Activated CD8-positive, alpha-beta memory T cell treated with anti-CD3 and anti-CD28 coated beads, Interleukin-2, amount 50 U/mL, for 24 hours (primary cell): Measurements from ENCODE around the gene XPO6.

Source experiments
- DNase-seq: peaks from one replicate; pipeline ENCODE4 v3.0.0-alpha.2; 2020; ENCODE audit errors: extremely low read depth

The XPO6 gene

DNA sequence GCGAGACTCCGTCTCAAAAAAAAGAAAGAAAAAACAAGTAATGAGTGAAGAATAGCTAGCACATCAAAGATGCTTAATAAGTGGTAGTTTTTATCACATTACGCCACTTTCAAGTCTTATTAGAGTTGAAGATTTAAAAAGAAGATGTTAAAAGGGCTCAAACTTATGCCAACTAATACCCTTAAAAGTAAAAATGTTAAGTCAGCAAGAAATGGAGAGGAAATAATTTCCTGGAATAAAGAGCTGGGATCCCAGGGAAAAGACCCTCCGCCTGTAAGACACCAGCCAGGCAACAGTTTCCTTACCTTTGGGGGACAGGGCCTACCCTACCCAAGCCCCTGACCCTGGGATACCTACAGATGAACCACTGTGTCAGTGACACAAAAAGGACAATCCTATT lies 3.6 kb downstream of the XPO6 start:
- no peak for DNase-seq

DNA sequence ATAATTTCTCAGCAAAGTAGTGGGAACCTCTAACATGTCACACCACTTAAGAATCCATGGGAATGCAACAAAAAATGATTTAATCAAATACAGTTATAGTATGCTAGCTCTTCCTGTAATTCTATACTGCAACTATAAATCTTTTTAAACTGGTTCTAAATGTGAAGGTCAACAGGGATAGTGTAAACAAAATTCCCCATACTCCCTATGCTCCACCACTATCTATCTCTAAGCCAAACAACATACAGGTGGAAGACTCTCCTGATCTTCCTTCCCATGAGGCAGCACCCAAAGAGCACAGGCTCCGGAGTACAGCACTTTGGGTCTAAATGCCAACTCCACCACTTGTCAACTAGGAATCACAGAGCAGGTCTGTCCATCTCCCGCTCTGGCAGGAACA lies 4.4 kb downstream of the XPO6 start:
- no peak for DNase-seq

DNA sequence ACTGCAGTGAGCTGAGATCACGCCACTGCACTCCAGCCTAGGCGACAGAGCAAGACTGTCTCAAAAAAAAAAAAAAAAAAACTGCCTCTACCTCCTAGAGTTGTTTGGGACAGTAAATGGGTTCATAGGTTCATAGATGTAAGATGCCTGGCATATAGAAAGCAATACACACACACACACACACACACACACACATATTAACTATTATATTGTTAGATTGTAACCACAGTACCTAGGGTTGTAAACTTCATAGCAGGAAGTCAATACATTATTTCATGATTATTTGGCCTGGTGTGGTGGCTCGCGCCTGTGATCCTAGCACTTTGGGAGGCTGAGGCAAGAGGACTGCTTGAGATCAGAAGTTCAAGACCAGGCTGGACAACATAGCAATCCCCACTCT lies 5.8 kb downstream of the XPO6 start:
- DNase-seq = no peak

DNA sequence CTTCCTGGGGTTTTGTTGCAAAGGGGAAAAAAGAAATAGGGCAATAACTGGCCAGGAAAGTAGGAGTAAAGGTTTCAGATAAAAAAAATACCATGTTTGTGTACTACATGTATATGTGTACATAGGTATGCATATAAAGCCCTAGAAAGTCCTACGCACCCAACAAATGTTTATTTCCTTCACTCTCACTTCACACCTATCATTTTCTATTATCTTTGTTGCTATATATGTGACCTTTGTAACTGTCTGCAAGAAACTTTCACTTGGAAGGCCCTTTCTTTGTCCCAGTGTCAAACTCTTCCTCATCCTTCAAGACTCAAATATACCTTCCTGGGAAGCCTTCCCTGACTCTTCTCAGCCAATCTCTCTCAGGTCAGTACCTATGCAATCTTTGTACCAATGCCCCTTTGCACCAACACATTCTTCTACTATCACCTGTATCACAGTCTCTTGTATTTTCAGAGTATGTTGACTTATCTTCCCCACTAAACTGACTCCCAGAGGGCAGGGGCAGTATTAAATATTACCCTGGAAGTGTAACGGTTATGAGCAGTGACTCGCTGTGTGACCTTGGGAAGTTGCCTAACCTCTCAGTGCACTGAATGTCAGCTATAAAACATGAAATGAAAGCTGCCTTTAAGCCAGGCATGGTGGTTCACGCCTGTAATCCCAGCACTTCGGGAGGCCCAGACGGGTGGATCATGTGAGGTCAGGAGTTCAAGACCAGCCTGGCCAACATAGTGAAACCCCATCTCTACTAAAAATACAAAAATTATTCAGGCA lies 6.5 kb downstream of the XPO6 start:
- DNase-seq = no peak

DNA sequence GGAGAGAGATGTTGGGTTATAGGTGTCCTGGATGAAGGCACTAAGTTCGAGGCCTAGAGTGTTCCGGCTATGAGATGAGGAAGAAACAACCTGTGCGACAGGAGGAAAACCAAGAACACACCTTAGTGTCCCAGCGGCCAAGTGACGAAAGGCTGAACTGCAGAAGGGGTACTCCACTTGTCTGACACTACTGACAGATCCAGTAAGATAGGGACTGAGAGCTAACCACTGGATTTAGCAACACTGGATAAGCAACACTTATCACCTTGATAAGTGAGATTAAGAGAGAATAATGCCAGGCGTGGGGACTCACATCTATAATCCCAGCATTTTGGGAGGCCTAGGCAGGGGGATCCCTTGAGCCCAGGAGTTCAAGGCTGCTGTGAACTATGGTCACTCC lies 7.1 kb downstream of the XPO6 start:
- no peak for DNase-seq

DNA sequence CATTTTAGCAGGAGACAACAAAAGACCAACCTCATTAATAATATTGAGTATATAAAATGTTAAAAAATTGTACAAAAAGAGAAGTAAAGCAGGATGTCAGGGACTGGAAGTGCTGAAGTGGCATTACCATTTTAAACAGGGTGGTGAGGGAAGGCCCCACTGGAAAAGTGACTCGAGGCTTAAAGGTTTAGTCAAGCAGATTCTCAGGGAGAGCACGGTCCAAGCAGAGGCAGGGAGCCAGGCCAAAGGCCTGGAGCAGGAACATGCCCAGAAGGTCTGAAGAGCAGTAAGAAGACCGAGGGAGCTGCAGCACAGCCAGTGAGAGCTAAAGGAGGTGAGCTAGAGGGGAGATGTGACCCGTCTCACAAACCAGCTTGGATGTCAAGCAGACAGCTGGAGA lies 7.6 kb downstream of the XPO6 start:
- DNase-seq = no peak

DNA sequence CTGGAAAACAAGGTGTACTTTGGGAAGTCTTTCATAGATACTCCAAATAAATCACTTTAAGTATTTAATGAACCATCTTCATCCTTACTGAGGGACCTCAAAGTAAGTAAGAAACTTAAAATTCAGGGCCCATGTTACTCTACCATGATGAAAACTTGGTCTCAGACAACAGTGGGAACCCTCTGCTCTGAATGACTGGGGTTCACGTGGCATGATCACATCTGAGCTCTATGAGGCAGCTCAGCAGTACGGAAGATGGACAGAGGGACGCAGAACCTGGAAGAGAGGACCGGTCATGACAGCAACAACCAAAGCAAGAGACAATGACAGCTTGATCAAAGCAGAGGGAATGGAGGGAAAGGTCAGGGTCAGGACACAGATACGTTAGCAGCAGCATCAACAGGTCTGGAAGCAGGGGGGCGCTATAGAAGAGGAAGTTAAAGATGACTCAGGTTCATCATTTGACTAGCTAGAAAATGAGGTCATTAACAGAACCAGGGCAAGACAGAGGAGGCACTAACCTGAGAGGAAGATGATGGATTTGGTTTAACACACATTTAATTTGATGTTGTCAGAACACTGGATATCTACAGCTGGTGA lies 9.5 kb downstream of the XPO6 start:
- DNase-seq = no peak

DNA sequence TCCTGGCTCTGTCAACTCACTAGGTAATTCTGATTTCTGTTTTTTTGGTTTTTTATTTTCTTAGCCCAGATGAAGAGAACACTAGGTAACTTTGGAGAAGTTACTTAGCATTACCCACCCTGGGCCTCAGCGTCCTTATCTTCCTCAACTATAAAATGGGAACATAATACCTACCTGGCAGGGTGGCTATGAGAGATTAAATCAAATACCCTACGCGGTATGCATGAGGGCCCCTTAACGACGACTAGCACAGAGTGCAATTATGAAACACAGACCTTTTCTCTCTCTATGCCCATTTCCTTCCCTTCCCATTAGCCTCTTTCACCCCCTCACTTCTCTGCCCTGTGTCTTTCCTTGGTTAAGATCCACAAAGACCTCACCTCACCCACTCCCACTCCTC lies 11.1 kb downstream of the XPO6 start:
- no peak for DNase-seq

DNA sequence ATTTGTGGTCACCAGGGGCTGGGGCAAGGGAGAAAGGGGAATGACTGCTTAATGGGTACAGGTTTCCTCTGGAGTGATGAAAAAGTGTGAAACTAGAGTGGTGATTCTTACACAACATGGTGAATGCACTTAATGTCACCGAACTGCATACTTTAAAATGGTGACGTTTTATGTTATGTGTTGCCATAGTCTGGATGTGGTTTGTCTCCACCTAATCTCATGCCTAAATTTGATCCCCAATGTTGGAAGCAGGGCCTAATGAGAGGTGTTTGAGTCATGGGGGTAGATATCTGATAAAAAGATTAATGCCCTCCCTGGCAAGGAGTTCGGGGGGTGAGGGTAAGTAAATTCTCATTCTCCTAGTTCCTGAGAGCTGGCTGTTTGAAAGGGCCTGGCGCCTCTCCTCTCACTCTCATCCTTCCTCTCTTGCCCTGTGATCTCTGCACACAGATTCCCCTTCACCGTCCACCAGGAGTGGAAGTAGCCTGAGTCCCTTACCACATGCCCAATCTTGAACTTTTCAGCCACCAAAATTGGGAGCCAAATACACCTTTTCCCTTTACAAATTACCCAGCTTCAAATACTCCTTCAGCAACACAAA lies 15.3 kb downstream of the XPO6 start:
- no peak for DNase-seq

DNA sequence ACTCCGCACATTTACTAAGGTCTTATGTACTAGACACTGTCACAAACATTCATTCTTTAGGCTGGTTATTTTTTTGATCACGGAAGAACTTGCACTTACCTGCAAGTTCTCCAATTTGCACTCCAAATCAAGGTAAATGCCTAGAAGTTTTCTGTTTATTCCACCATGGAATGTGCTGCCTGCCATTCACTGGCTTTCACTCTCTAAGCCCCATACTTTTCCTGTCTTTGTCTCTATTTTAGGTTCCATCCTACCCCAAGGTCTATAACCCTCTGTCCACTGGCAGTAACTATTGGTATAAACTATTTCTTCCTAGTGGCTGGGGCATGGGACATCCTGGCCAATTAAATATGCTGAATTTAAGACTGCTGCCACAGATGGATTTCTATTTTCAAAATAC lies 15.9 kb downstream of the XPO6 start:
- no peak for DNase-seq

DNA sequence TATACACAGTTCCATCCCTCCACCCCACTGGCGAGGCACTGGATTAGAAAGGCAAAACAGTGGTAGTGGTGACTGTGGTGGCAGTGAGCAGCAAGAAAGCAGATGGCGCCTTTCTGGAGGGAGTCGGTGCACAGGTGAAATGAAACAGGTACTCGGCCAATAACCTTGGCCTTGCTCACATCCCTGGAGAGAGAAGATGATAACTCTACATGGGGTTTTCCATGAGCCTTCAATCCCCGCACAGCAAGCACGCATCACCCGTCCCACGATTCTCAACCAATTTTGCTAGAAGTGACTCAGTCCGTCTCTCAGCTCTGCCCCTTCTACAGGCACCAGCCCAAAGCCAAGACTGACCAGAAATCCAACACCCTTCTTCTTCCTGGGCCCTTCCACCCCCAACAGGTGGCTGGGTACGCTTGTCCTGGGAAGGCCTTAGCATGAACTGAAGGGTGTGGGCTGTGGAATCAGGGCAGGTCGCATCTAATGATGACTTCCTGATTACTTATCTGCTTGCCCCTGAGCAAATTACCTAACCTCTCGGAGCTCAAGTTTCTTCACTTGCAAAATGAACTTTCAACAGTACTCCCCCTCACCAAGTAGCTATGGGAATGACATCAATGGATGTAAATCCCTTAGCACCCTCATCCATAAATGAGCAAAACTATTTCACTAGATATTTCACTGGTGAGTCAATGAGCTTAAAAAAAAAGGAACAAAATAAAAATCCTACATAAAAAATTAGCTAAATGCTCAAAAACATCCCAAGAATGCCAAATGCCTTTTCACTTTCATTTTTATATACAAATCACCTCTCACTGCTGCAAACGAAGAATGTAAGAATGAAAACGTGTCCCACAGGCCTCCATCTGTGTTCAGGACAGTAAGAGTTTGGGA lies 18.0 kb downstream of the XPO6 start:
- no peak for DNase-seq

DNA sequence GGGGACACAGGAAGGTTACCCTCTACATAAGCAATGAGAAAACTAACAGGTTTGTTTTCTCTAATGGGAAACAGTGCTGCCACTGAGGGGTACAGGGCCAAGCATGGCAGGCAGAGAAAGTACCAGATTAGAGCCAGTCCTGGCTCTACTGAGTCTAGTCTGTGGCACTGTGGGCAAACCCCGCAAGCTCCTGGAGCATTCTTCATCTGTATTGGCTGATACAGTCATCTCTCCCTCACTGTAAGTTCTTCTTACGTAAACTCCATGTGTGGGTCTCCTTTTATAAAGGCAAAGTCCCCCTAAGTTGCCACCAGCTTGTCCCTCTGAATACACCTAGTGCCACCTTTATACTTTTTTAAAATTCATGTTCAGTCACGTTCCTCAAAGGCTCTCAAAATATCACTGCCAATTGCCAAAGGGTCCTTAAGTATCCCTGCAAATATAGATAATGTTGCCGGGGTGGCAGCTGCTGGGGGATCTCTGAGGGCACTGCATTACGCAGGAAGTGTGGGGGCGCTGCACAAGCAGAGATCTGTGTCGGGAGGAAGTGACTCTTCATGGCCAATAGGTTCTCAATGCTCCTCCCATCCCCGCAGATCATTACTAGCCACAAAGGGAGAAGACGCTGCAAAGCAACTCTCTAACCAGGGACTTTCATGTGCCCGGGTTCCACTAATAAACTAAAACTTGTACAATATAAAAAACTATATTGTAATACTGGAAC lies 18.8 kb downstream of the XPO6 start:
- DNase-seq = no peak

DNA sequence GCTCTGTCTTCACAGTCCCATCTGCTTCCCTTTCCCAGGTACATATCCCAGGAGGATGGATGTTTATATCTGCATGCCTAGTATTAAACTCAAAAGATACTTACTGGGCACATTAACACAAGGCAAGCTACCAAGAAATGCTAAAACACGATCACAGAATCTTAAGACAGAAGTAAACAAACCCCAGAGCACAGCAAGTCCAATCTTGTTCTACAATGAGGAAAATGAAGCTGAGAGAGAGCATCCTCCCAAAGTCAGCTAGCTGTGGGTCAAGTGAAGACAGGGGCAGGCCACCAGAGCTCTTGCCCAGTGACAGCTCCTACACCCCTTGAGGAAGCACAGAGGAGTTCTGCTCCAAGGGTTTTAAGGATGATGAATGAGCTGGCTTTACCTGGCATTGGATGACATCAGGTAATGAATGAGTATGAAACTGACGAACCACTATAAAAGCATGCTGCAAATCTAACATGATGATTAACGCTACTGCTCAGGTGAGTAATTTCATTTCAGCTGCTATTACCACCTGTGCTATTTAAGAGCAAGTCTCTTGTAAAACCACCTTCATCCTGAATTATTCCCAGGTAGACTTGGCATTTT lies 20.3 kb downstream of the XPO6 start:
- no peak for DNase-seq

DNA sequence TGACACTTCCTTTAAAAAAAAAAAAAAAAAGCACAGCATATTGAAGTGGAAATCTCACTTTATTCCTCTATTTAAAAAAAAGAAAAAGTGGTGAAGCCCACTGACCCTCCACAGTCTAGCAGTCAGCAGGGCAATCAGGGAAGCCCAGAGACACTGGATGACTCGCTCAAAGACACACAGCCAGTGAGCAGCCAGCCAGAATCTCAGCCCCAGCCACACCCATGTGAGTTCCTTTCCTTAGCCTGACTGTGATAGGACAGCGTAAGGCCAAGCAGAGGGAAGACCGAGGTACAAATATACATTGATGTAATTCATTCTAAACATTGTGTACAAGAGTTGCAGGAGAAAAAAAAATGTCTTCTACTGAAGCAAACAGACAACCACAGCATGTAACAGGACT lies 22.5 kb downstream of the XPO6 start:
- DNase-seq = no peak

DNA sequence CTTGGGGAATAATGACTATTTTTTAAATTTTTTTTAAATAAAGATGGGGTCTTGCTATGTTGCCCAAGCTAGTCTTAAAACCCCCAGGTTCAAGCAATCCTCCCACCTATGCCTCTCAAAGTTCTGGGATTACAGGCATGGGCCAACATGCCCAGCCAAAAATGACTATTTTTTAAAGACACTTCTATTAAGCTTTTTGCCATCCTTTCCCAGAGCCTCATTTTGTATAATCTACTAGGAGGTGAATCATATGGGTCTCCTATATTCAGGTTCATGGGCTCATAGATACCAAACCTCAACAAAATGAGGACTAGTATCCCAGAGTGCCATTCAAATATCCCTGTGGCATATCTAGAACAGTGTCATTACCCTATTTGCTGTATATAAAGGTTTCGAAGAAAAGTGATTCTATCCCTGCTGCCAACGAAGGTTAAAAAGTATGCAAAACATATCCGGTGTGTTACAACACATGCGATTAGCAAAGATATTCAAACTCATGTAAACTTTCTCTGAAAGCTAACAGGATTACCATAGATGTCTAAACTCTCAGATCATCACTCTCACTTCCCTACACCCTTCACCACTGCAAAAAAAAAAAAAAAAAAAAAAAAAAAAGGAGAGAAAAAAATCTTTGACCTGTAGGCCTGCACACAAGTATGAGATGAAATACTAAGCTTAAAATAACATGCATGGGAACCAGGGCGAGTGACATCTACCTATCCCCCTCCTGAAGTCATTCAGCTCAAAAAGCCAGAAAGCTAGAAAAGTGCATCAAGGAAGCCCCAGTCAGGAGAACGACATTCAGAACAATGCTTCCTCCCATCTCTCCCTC lies 23.5 kb downstream of the XPO6 start:
- DNase-seq = no peak

DNA sequence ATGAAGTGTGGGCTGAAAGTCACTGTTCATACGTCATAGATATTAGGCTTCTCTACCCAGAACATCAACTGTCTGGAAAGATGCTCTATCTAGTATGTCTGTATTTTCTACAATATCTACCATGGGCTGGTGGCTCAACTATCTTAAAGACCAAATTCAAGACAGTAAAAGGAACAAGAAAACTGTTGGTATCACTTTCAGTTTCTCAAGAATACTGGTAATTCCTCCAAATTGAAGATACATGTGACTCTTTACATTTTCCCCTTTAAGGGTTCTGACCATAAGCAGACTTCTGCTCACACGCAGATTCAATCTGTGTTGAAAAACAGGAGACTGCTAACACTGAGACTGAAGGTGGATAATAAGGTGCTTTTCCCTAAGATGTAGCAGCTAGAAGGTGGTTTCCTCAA lies 24.2 kb downstream of the XPO6 start:
- DNase-seq = no peak

DNA sequence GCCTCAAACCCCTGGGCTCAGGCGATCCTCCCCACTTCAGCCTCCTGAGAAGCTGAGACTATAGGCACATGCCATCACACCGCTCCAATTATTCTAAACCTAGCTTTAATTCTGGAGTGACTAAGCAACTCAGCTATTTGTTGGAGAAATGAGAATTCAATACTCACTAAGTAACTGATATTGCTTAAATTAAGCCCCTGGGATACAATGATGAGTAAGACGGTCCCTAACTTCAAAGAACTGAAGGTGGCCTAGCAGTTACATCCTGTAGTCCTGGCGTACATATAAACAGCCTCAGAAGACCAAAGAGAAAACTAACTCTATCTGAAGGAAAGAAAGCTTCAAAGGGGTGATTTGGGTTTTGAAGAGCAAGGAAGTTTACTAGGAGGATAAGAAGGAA lies 25.0 kb downstream of the XPO6 start:
- no peak for DNase-seq

DNA sequence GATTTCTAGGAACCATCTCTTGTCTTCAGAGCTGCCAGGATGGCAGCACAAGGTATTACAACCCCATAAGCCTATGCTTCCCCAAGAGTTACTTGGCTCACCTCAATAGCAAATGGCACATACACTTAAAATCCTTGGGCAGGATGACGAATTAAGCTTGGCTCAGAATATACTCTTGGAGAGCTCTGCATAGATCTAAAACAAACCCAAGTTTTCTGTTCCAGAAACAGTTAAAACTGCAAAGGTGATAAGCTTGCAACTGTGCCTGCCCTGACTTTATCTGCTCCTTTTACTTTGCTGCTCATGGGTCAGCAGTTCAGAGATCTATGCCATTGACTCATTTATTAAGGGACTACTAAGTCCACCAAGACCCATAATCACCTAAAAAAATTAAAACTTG lies 26.1 kb downstream of the XPO6 start:
- no peak for DNase-seq

DNA sequence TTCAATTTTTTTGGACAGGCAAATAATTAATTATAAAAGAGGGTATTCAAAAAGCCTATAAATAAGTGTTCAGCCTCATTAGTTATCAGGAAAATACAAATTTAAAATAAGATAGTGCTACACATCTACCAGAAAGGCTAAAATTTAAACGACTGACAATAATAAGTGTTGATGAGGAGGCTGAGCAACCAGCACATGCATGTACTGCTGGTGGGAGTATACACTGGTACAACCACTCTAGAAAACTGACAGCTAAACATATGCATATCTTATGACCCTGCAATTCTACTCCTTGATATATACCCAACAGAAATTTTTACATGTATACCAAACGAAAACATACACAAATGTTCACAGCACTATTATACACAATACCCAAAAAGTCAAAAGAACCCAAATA lies 27.1 kb downstream of the XPO6 start:
- no peak for DNase-seq

DNA sequence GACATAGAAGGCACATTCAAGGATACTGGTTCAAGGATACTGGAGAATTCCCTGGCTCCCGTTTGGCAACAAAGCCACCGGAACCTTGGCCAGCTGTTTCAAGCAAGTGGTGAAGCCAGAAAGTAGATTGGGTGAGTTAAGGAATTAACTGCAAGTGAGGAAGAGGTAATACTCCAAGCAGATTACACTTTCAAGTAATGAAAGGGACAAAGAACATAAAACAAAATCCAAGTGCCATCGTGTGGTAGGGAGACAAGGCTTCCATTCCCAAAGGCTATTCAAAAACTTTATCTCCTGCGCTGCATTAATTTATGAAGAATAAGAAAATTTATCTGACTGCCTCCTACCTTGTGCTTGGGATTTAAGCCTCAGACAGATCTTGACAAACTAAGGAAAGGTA lies 27.8 kb downstream of the XPO6 start:
- DNase-seq = no peak
